Adrenal gland (tissue), 12 donors: Measurements from ENCODE around the gene SLC30A2. TPM values are rescaled to one million over a fixed set of nuclear protein-coding genes. Genes with fewer than 3 reads are reported as not detected.
A peak's percentile ranks its signal among the peaks of the same experiment; 100 is the strongest.

Experiments
- DNase-seq, 7 donors: peaks; one replicate each; pipeline ENCODE4 v3.0.0-alpha.2; 2019 to 2020
- H3K27ac ChIP-seq, 5 donors: fragments of 200-600 bp; sonication (generic) in 4 of 5; 1 replicate in 3 of 5; 2 replicates in 2 of 5; pipeline versions ENCODE4 v1.5.1 to v1.8.0; 2016 to 2020; ENCODE audit warnings: mild to moderate bottlenecking in 1 of 5
- H3K27me3 ChIP-seq: fragments of 200-600 bp; 2 replicates; pipeline ENCODE4 v1.8.0; 2021
- H3K36me3 ChIP-seq, 2 donors: fragments of 200-600 bp; replicated peaks in 1 of 2; 1 replicate in 1 of 2; 2 replicates in 1 of 2; pipeline versions ENCODE4 v1.5.1 to v1.8.0; 2018 to 2022
- H3K4me1 ChIP-seq, 2 donors: fragments of 200-600 bp; replicated peaks in 1 of 2; 1 replicate in 1 of 2; 2 replicates in 1 of 2; pipeline versions ENCODE4 v1.5.1 to v1.8.0; 2018 to 2021
- H3K4me3 ChIP-seq, 4 donors: fragments of 200-600 bp; sonication (generic) in 3 of 4; one replicate each; pipeline ENCODE4 v1.5.1; 2016 to 2018
- H3K9me3 ChIP-seq, 3 donors: fragments of 200-600 bp; sonication (generic) in 1 of 3; replicated peaks in 1 of 3; 1 replicate in 2 of 3; 2 replicates in 1 of 3; pipeline versions ENCODE4 v1.5.1 to v1.8.0; 2016 to 2021
- CTCF ChIP-seq, 6 experiments: fragments of 450-650 bp in 4 of 6; fragments of 200-600 bp in 2 of 6; sonication (generic) in 1 of 6; IDR thresholded peaks; 1 replicate in 5 of 6; 2 replicates in 1 of 6; pipeline versions ENCODE4 v1.5.1 to v1.8.0; 2016 to 2021; ENCODE audit warnings: antibody characterized with exemption in 6 of 6, mild to moderate bottlenecking in 2 of 6, moderate library complexity in 1 of 6
- POLR2A ChIP-seq, 2 donors: fragments of 450-650 bp; IDR thresholded peaks; one replicate each; pipeline ENCODE4 v1.6.1; 2017; ENCODE audit warnings: antibody characterized with exemption in 2 of 2, mild to moderate bottlenecking in 2 of 2, moderate library complexity in 1 of 2
- WGBS, 4 donors: extraction: QIAGEN DNeasy Blood & Tissue Kit in 2 of 4; methylation state at CpG; one replicate each; pipeline versions ENCODE4 v1.1.5 to v1.1.7; 2013 to 2017; 5-methylcytosine and 5-hydroxymethylcytosine counted together
- intact Hi-C, 2 donors: fragments of 100-400 bp; cut with DNase I; formaldehyde crosslinking; loops; one replicate each; pipeline versions ENCODE4 v1.14.1 to v1.15.0; 2022 to 2023
- polyA plus RNA-seq, 3 donors: library from polyadenylated mRNA; stranded (reverse); fragments of 200-250 nt in 2 of 3; fragments of 350-450 nt in 1 of 3; fragmentation: Illumina TruSeq in 1 of 3; extraction: RNeasy Lipid Tissue Mini Kit (QIAGEN cat#74804) in 1 of 3; gene quantifications; one replicate each; pipeline ENCODE4 v1.2.3, GENCODE V29; 2013 to 2014
- total RNA-seq, 9 donors: library from RNA; depleted of rRNA in 4 of 9; stranded (reverse); fragments of >200 nt in 4 of 9; fragments of 120-200 nt in 1 of 9; fragmentation: NEBNext Ultra II Directional in 1 of 9; extraction: Animal tissue kit (Norgen Biotek cat#: 25700) in 1 of 9; gene quantifications; one replicate each; pipeline versions ENCODE4 v1.1.0 to v1.2.4, GENCODE V29; 2013 to 2023
- donor health status: healthy with polysubstance abuse.
- donor health status: Bipolar disorder and iron deficiency.
- donor health status: DM: yes; HTN: yes; CAD: no.
- donor health status: DM: no; HTN: no; CAD: no.
- donor health status: DM: no; HTN: no; CAD: no.
- donor health status: DM: yes; HTN: yes; CAD: no.

SLC30A2 gene
- total and polyA plus RNA-seq, 12 donors, result 0.06 to 4.8 (median 0.47) TPM

GRCh38 chr1:26015358-26015757 is 30.6 kb downstream of the SLC30A2 start:
- Histone ChIP-seq H3K4me1 (peaks cover 8 to 41% of the 10 kb centered on the region in 2 donors), H3K27ac (peak overlapping the region in 2 of 5 donors; percentile 52 to 68), H3K36me3 (no peaks in the 10 kb centered on the region), H3K9me3 (no peaks in the 10 kb centered on the region), H3K4me3 (no peak overlapping the region), H3K27me3 (no peaks in the 10 kb centered on the region)
- TF ChIP-seq POLR2A (IDR thresholded peaks at IDR 0.05), result no peak
- no peak for TF ChIP-seq CTCF (IDR thresholded peaks at IDR 0.05)
- intact Hi-C loops, result no loop called here
- 57 to 91% (median 73%) methylated on average over 2 of the region's 2 CpGs for WGBS, 4 donors
- DNase-seq, result peak in 6 of 7 donors; percentile 54 to 83 (median 73)

DNA sequence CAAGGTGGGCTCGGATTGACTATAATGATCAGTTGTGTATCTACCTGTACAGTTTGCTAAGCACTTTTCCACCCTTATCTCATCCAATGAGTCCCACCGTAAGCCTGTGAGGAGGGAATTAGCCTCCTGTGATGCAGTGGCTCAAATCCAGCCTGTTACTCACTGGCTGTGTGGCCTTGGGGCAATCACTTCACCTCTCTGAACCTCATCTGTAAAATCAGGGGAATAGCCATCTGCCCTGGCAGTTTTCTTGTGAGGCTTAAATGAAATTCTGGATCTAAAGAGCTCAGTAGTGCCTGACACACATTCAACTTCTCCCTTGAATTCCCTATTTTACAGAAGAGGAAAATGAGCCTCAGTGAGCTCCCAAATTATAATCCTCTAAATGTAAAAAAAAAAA is 31.7 kb downstream of the SLC30A2 start:
- Histone ChIP-seq H3K27me3 (no peaks in the 10 kb centered on the region), H3K4me3 (no peak overlapping the region), H3K4me1 (peaks cover 8 to 41% of the 10 kb centered on the region in 2 donors), H3K27ac (no peak overlapping the region), H3K9me3 (no peaks in the 10 kb centered on the region), H3K36me3 (no peaks in the 10 kb centered on the region)
- intact Hi-C loops, result no loop called here
- no peak for DNase-seq
- no peak for TF ChIP-seq POLR2A (IDR thresholded peaks at IDR 0.05)
- no peak for TF ChIP-seq CTCF (IDR thresholded peaks at IDR 0.05)
- 79 to 83% (median 82%) methylated on average over 2 of the region's 2 CpGs for WGBS, 4 donors

GRCh38 chr1:26012864-26013263 is 33.1 kb downstream of the SLC30A2 start:
- no peaks in the 10 kb centered on the region for H3K36me3 ChIP-seq
- H3K4me3 ChIP-seq, result no peak overlapping the region
- 59 to 86% (median 76%) methylated on average over 2 to 3 of the region's 3 CpGs for WGBS, 4 donors
- TF ChIP-seq POLR2A (IDR thresholded peaks at IDR 0.05) (no peak), CTCF (IDR thresholded peaks at IDR 0.05) (no peak)
- no peaks in the 10 kb centered on the region for H3K9me3 ChIP-seq
- H3K27me3 ChIP-seq, result no peaks in the 10 kb centered on the region
- peaks cover 8 to 31% of the 10 kb centered on the region in 2 donors for H3K4me1 ChIP-seq
- no peak for DNase-seq
- intact Hi-C loops, result no loop called here
- no peak overlapping the region for H3K27ac ChIP-seq

DNA sequence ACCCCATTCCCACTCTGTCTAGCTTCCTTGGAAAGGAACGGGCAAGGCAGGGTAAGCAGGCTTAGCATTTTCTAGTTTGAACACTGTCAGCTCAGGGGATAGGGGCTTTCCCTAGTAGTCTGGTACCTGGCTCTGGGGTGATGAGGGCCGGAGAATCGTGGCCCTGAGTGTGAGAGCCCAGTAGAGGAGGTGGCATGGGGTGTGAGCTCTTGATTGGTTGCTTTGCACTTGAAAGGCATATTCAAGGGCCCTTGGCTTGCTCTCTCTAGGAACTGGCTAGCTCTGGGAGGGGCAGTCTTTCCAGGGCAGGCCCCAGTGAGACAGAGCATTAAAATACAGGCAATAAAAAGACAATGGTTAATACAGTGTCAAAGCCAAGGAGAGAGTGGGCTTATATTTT is 35.1 kb downstream of the SLC30A2 start:
- 73 to 100% (median 83%) methylated on average over 1 to 3 of the region's 3 CpGs for whole genome bisulfite sequencing, 4 donors
- H3K27ac ChIP-seq, result no peak overlapping the region
- H3K9me3 ChIP-seq, result no peaks in the 10 kb centered on the region
- no peak for DNase-seq
- intact Hi-C loops, result no loop called here
- H3K36me3 ChIP-seq, result no peaks in the 10 kb centered on the region
- no peaks in the 10 kb centered on the region for H3K27me3 ChIP-seq
- peaks cover 8 to 18% of the 10 kb centered on the region in 2 donors for H3K4me1 ChIP-seq
- no peak overlapping the region for H3K4me3 ChIP-seq
- TF ChIP-seq POLR2A (IDR thresholded peaks at IDR 0.05) (no peak), CTCF (IDR thresholded peaks at IDR 0.05) (no peak)
